ENCODE measurements around the gene RNF25. TPM values are rescaled to one million over a fixed set of nuclear protein-coding genes. Genes with fewer than 3 reads are reported as not detected.
"Not testable (repeated sequence)": the region's sequence is repeated elsewhere in the genome, so short reads cannot be mapped to it uniquely, and the experiment has no call there.

RNF25 gene
- total RNA-seq, 2 donors from 2014 or later: 12.3 to 22.9 TPM

GRCh38 chr2:218694405-218695145 is 22.8 kb upstream of the RNF25 start:
- no peaks in the 10 kb centered on the region for H3K36me3 Mint-ChIP-seq
- DNase-seq (ENCODE audit: low spot score in 2 of 2) (no peak), ATAC-seq (no peak)
- no peaks in the 10 kb centered on the region for H3K9me3 Mint-ChIP-seq
- H3K27ac Mint-ChIP-seq: no peak overlapping the region

GRCh38 chr2:218691234-218691633 is 19.4 kb upstream of the RNF25 start:
- DNase-seq (ENCODE audit: low spot score in 2 of 2) (no peak), ATAC-seq (no peak)
- H3K36me3 Mint-ChIP-seq: no peaks in the 10 kb centered on the region
- no peak overlapping the region for H3K27ac Mint-ChIP-seq
- no peaks in the 10 kb centered on the region for H3K9me3 Mint-ChIP-seq

GRCh38 chr2:218687400-218688060 is 15.7 kb upstream of the RNF25 start:
- ATAC-seq (peak; percentile 77 to 79), DNase-seq (ENCODE audit: low spot score in 2 of 2) (peak in 1 of 2 donors; percentile 27)
- not testable (repeated sequence) for H3K9me3 Mint-ChIP-seq, H3K27ac Mint-ChIP-seq, H3K36me3 Mint-ChIP-seq

GRCh38 chr2:218680061-218680460 is 8.3 kb upstream of the RNF25 start:
- ATAC-seq: no peak
- Mint-ChIP-seq H3K27ac (no peak overlapping the region), H3K36me3 (peaks cover 0 to 5% of the 10 kb centered on the region in 2 donors), H3K9me3 (no peaks in the 10 kb centered on the region)
- DNase-seq (ENCODE audit: low spot score in 2 of 2): no peak

- DNase-seq (ENCODE audit: low spot score in 2 of 2): no peak
- H3K27ac Mint-ChIP-seq: peak overlapping the region; percentile 3 to 52
- no peaks in the 10 kb centered on the region for H3K9me3 Mint-ChIP-seq
- H3K36me3 Mint-ChIP-seq: peaks cover 0 to 5% of the 10 kb centered on the region in 2 donors
- ATAC-seq: no peak
These were observed 7.3 kb upstream of the RNF25 start for GRCh38 chr2:218679119-218679518.

- H3K9me3 Mint-ChIP-seq: no peaks in the 10 kb centered on the region
- peaks cover 11 to 17% of the 10 kb centered on the region in 2 donors for H3K36me3 Mint-ChIP-seq
- peak overlapping the region; percentile 95 to 99 for H3K27ac Mint-ChIP-seq
- peak in 1 of 2 donors; percentile 1 for ATAC-seq
- peak in 1 of 2 donors; percentile 31 for DNase-seq (ENCODE audit: low spot score in 2 of 2)
These were observed 627 bp downstream of the RNF25 start for GRCh38 chr2:218671097-218671653.

- no peak for ATAC-seq
- no peaks in the 10 kb centered on the region for H3K9me3 Mint-ChIP-seq
- DNase-seq (ENCODE audit: low spot score in 2 of 2): peak in 1 of 2 donors; percentile 4
- peak overlapping the region in 1 of 2 donors; percentile 57 for H3K27ac Mint-ChIP-seq
- peaks cover 0 to 4% of the 10 kb centered on the region in 2 donors for H3K36me3 Mint-ChIP-seq
These were observed 7.1 kb downstream of the RNF25 start for GRCh38 chr2:218664653-218665052.

GRCh38 chr2:218663901-218664300 is 7.9 kb downstream of the RNF25 start:
- ATAC-seq (no peak), DNase-seq (ENCODE audit: low spot score in 2 of 2) (no peak)
- H3K27ac Mint-ChIP-seq: peak overlapping the region in 1 of 2 donors; percentile 57
- peaks cover 1 to 9% of the 10 kb centered on the region in 2 donors for H3K36me3 Mint-ChIP-seq
- no peaks in the 10 kb centered on the region for H3K9me3 Mint-ChIP-seq

- Mint-ChIP-seq H3K9me3 (no peaks in the 10 kb centered on the region), H3K36me3 (peaks cover 6 to 9% of the 10 kb centered on the region in 2 donors), H3K27ac (peak overlapping the region in 1 of 2 donors; percentile 23)
- peak in 1 of 2 donors; percentile 53 for DNase-seq (ENCODE audit: low spot score in 2 of 2)
- no peak for ATAC-seq
These were observed 9.0 kb downstream of the RNF25 start for GRCh38 chr2:218662827-218663226.

GRCh38 chr2:218662377-218662776 is 9.4 kb downstream of the RNF25 start:
- peak overlapping the region in 1 of 2 donors; percentile 23 for H3K27ac Mint-ChIP-seq
- no peak for ATAC-seq
- H3K36me3 Mint-ChIP-seq: peaks cover 9 to 10% of the 10 kb centered on the region in 2 donors

GRCh38 chr2:218659988-218660358 is 11.8 kb downstream of the RNF25 start:
- no peaks in the 10 kb centered on the region for H3K9me3 Mint-ChIP-seq
- no peak for DNase-seq (ENCODE audit: low spot score in 2 of 2)
- ATAC-seq: no peak
- H3K36me3 Mint-ChIP-seq: peaks cover 9 to 11% of the 10 kb centered on the region in 2 donors
- H3K27ac Mint-ChIP-seq: peak overlapping the region; percentile 60 to 69

More at GRCh38 chr2:218662377-218662776, 9.4 kb downstream of the RNF25 start:
- peak in 1 of 2 donors; percentile 45 for DNase-seq (ENCODE audit: low spot score in 2 of 2)
- no peaks in the 10 kb centered on the region for H3K9me3 Mint-ChIP-seq

- Mint-ChIP-seq H3K27ac (peak within 1 kb of the TSS; percentile 60 to 69), H3K36me3 (peaks cover 9 to 11% of the 10 kb centered on the region in 2 donors), H3K9me3 (no peaks in the 10 kb centered on the region)
- peak; percentile 87 to 97 for DNase-seq (ENCODE audit: low spot score in 2 of 2)
- peak; percentile 95 to 98 for ATAC-seq
These were observed 12.4 kb downstream of the RNF25 start, which contains the start of the genes BCS1L and ZNF142 for GRCh38 chr2:218659258-218659987. TSS of gene BCS1L (plus strand) at chr2:218659683. CDS start at chr2:218660988, 1,305 bp downstream. TSS of gene ZNF142 (minus strand) at chr2:218659623. CDS start at chr2:218656429, 3,194 bp downstream.

- peaks cover 9 to 11% of the 10 kb centered on the region in 2 donors for H3K36me3 Mint-ChIP-seq
These were observed 13.0 kb downstream of the RNF25 start for GRCh38 chr2:218658671-218659257.

GRCh38 chr2:218655751-218656150 is 16.1 kb downstream of the RNF25 start:
- peaks cover 11 to 17% of the 10 kb centered on the region in 2 donors for H3K36me3 Mint-ChIP-seq
- no peaks in the 10 kb centered on the region for H3K9me3 Mint-ChIP-seq
- peak overlapping the region in 1 of 2 donors; percentile 72 for H3K27ac Mint-ChIP-seq

More at GRCh38 chr2:218658671-218659257, 13.0 kb downstream of the RNF25 start:
- DNase-seq (ENCODE audit: low spot score in 2 of 2): peak in 1 of 2 donors; percentile 48
- H3K9me3 Mint-ChIP-seq: no peaks in the 10 kb centered on the region
- ATAC-seq: peak; percentile 54 to 62
- peak overlapping the region; percentile 60 to 69 for H3K27ac Mint-ChIP-seq

GRCh38 chr2:218648787-218649100 is 23.1 kb downstream of the RNF25 start:
- Mint-ChIP-seq H3K36me3 (peaks cover 23 to 36% of the 10 kb centered on the region in 2 donors), H3K9me3 (no peaks in the 10 kb centered on the region), H3K27ac (peak overlapping the region; percentile 33 to 38)
- DNase-seq (ENCODE audit: low spot score in 2 of 2): no peak
- peak in 1 of 2 donors; percentile 43 for ATAC-seq

More at GRCh38 chr2:218655751-218656150, 16.1 kb downstream of the RNF25 start:
- ATAC-seq (no peak), DNase-seq (ENCODE audit: low spot score in 2 of 2) (no peak)
